Measurements from ENCODE around the gene NFIA. TPM values are rescaled to one million over a fixed set of nuclear protein-coding genes. Genes with fewer than 3 reads are reported as not detected.

NFIA gene
- total and polyA plus RNA-seq, 7 experiments from 2014 or later, result 1.0 to 8.6 (median 5.9) TPM

GRCh38 chr1:61498342-61498741 is 416.0 kb downstream of the NFIA start:
- H3K9me3 ChIP-seq (ENCODE audit: control insufficient read depth in 2 of 3, low read length in 3 of 3), result no peaks in the 10 kb centered on the region
- Mint-ChIP-seq H3K4me3 (no peak overlapping the region), H3K27ac (no peak overlapping the region), H3K4me1 (peaks cover 0 to 2% (median 0%) of the 10 kb centered on the region in 7 donors), H3K36me3 (no peaks in the 10 kb centered on the region), H3K9me3 (peaks cover 0 to 2% (median 0%) of the 10 kb centered on the region in 11 donors), H3K27me3 (peaks cover 0 to 16% (median 0%) of the 10 kb centered on the region in 5 donors)
- CTCF ChIA-PET, result no interaction called here
- ATAC-seq (no peak), DNase-seq (no peak)
- POLR2A ChIA-PET, result no interaction called here
- no peaks in the 10 kb centered on the region for H3K27me3 ChIP-seq (ENCODE audit: control insufficient read depth in 2 of 2, insufficient read depth in 2 of 2, low read length in 2 of 2)
- no peak overlapping the region for H3K27ac ChIP-seq (ENCODE audit: low read depth, low read length)
- no peaks in the 10 kb centered on the region for H3K36me3 ChIP-seq (ENCODE audit: control insufficient read depth in 2 of 3, insufficient read depth in 3 of 3, low read length in 3 of 3)
- H3K4me3 ChIP-seq (ENCODE audit: low read length), result no peak overlapping the region
- intact Hi-C loops (cut with micrococcal nuclease), result no loop called here
- H3K4me1 ChIP-seq (ENCODE audit: control insufficient read depth in 2 of 2, insufficient read depth in 2 of 2, low read length in 2 of 2), result no peaks in the 10 kb centered on the region

GRCh38 chr1:61501971-61502916 is 419.9 kb downstream of the NFIA start:
- no peaks in the 10 kb centered on the region for H3K9me3 ChIP-seq (ENCODE audit: control insufficient read depth in 2 of 3, low read length in 3 of 3)
- Mint-ChIP-seq H3K9me3 (peaks cover 0 to 2% (median 0%) of the 10 kb centered on the region in 11 donors), H3K4me1 (peaks cover 0 to 2% (median 0%) of the 10 kb centered on the region in 7 donors), H3K4me3 (no peak overlapping the region), H3K36me3 (no peaks in the 10 kb centered on the region), H3K27ac (no peak overlapping the region), H3K27me3 (peaks cover 3 to 25% (median 5%) of the 10 kb centered on the region in 5 donors)
- CTCF ChIA-PET, result no interaction called here
- ATAC-seq, result no peak
- no peaks in the 10 kb centered on the region for H3K36me3 ChIP-seq (ENCODE audit: control insufficient read depth in 2 of 3, insufficient read depth in 3 of 3, low read length in 3 of 3)
- no peak for DNase-seq
- POLR2A ChIA-PET, result no interaction called here
- intact Hi-C loops (cut with micrococcal nuclease), result no loop called here
- no peak overlapping the region for H3K4me3 ChIP-seq (ENCODE audit: low read length)
- no peaks in the 10 kb centered on the region for H3K4me1 ChIP-seq (ENCODE audit: control insufficient read depth in 2 of 2, insufficient read depth in 2 of 2, low read length in 2 of 2)
- H3K27ac ChIP-seq (ENCODE audit: low read depth, low read length), result no peak overlapping the region
- no peaks in the 10 kb centered on the region for H3K27me3 ChIP-seq (ENCODE audit: control insufficient read depth in 2 of 2, insufficient read depth in 2 of 2, low read length in 2 of 2)

GRCh38 chr1:61504305-61504704 is 421.9 kb downstream of the NFIA start:
- no peak overlapping the region for H3K27ac Mint-ChIP-seq
- CTCF ChIA-PET, result no interaction called here
- Histone ChIP-seq H3K4me1 (ENCODE audit: control insufficient read depth in 2 of 2, insufficient read depth in 2 of 2, low read length in 2 of 2) (no peaks in the 10 kb centered on the region), H3K27me3 (ENCODE audit: control insufficient read depth in 2 of 2, insufficient read depth in 2 of 2, low read length in 2 of 2) (no peaks in the 10 kb centered on the region), H3K36me3 (ENCODE audit: control insufficient read depth in 2 of 3, insufficient read depth in 3 of 3, low read length in 3 of 3) (no peaks in the 10 kb centered on the region), H3K4me3 (ENCODE audit: low read length) (no peak overlapping the region), H3K27ac (ENCODE audit: low read depth, low read length) (no peak overlapping the region), H3K9me3 (ENCODE audit: control insufficient read depth in 2 of 3, low read length in 3 of 3) (no peaks in the 10 kb centered on the region)
- ATAC-seq (no peak), DNase-seq (no peak)
- H3K4me1 Mint-ChIP-seq, result peaks cover 0 to 4% (median 0%) of the 10 kb centered on the region in 7 donors
- H3K27me3 Mint-ChIP-seq, result peaks cover 5 to 21% (median 8%) of the 10 kb centered on the region in 5 donors
- no peaks in the 10 kb centered on the region for H3K36me3 Mint-ChIP-seq
- POLR2A ChIA-PET, result no interaction called here
- H3K4me3 Mint-ChIP-seq, result no peak overlapping the region
- intact Hi-C loops (cut with micrococcal nuclease), result no loop called here
- peaks cover 0 to 2% (median 0%) of the 10 kb centered on the region in 11 donors for H3K9me3 Mint-ChIP-seq

- CTCF ChIA-PET, result no interaction called here
- H3K9me3 ChIP-seq (ENCODE audit: control insufficient read depth in 2 of 3, low read length in 3 of 3), result no peaks in the 10 kb centered on the region
- POLR2A ChIA-PET, result no interaction called here
- no peak overlapping the region for H3K27ac Mint-ChIP-seq
- H3K27me3 ChIP-seq (ENCODE audit: control insufficient read depth in 2 of 2, insufficient read depth in 2 of 2, low read length in 2 of 2), result no peaks in the 10 kb centered on the region
- no peak overlapping the region for H3K27ac ChIP-seq (ENCODE audit: low read depth, low read length)
- no peak overlapping the region for H3K4me3 ChIP-seq (ENCODE audit: low read length)
- H3K9me3 Mint-ChIP-seq, result peaks cover 0 to 2% (median 0%) of the 10 kb centered on the region in 11 donors
- H3K4me3 Mint-ChIP-seq, result no peak overlapping the region
- DNase-seq (no peak), ATAC-seq (no peak)
- H3K4me1 ChIP-seq (ENCODE audit: control insufficient read depth in 2 of 2, insufficient read depth in 2 of 2, low read length in 2 of 2), result no peaks in the 10 kb centered on the region
- no peaks in the 10 kb centered on the region for H3K36me3 ChIP-seq (ENCODE audit: control insufficient read depth in 2 of 3, insufficient read depth in 3 of 3, low read length in 3 of 3)
- H3K36me3 Mint-ChIP-seq, result no peaks in the 10 kb centered on the region
- H3K27me3 Mint-ChIP-seq, result peaks cover 5 to 21% (median 8%) of the 10 kb centered on the region in 5 donors
- intact Hi-C loops (cut with micrococcal nuclease), result no loop called here
- peaks cover 0 to 4% (median 0%) of the 10 kb centered on the region in 7 donors for H3K4me1 Mint-ChIP-seq
These were observed 422.6 kb downstream of the NFIA start for GRCh38 chr1:61504852-61505390.

GRCh38 chr1:61506236-61506635 is 423.9 kb downstream of the NFIA start:
- ATAC-seq (no peak), DNase-seq (no peak)
- Mint-ChIP-seq H3K4me3 (no peak overlapping the region), H3K36me3 (no peaks in the 10 kb centered on the region), H3K9me3 (peaks cover 0 to 2% (median 0%) of the 10 kb centered on the region in 11 donors), H3K4me1 (peaks cover 0 to 4% (median 0%) of the 10 kb centered on the region in 7 donors), H3K27ac (no peak overlapping the region), H3K27me3 (peaks cover 5 to 17% (median 8%) of the 10 kb centered on the region in 5 donors)
- H3K9me3 ChIP-seq (ENCODE audit: control insufficient read depth in 2 of 3, low read length in 3 of 3), result no peaks in the 10 kb centered on the region
- CTCF ChIA-PET, result no interaction called here
- H3K27me3 ChIP-seq (ENCODE audit: control insufficient read depth in 2 of 2, insufficient read depth in 2 of 2, low read length in 2 of 2), result no peaks in the 10 kb centered on the region
- H3K27ac ChIP-seq (ENCODE audit: low read depth, low read length), result no peak overlapping the region
- H3K36me3 ChIP-seq (ENCODE audit: control insufficient read depth in 2 of 3, insufficient read depth in 3 of 3, low read length in 3 of 3), result no peaks in the 10 kb centered on the region
- POLR2A ChIA-PET, result no interaction called here
- intact Hi-C loops (cut with micrococcal nuclease), result no loop called here
- H3K4me1 ChIP-seq (ENCODE audit: control insufficient read depth in 2 of 2, insufficient read depth in 2 of 2, low read length in 2 of 2), result no peaks in the 10 kb centered on the region
- H3K4me3 ChIP-seq (ENCODE audit: low read length), result no peak overlapping the region

GRCh38 chr1:61506944-61507500 is 424.7 kb downstream of the NFIA start:
- intact Hi-C loops (cut with micrococcal nuclease), result no loop called here
- H3K27me3 Mint-ChIP-seq, result peaks cover 5 to 17% (median 8%) of the 10 kb centered on the region in 5 donors
- no peaks in the 10 kb centered on the region for H3K9me3 Mint-ChIP-seq
- DNase-seq (no peak), ATAC-seq (no peak)
- CTCF ChIA-PET, result no interaction called here
- peaks cover 0 to 4% (median 0%) of the 10 kb centered on the region in 7 donors for H3K4me1 Mint-ChIP-seq
- H3K27ac ChIP-seq (ENCODE audit: low read depth, low read length), result no peak overlapping the region
- no peaks in the 10 kb centered on the region for H3K36me3 ChIP-seq (ENCODE audit: control insufficient read depth in 2 of 3, insufficient read depth in 3 of 3, low read length in 3 of 3)
- H3K36me3 Mint-ChIP-seq, result no peaks in the 10 kb centered on the region
- H3K4me1 ChIP-seq (ENCODE audit: control insufficient read depth in 2 of 2, insufficient read depth in 2 of 2, low read length in 2 of 2), result no peaks in the 10 kb centered on the region
- no peaks in the 10 kb centered on the region for H3K27me3 ChIP-seq (ENCODE audit: control insufficient read depth in 2 of 2, insufficient read depth in 2 of 2, low read length in 2 of 2)
- POLR2A ChIA-PET, result no interaction called here
- no peak overlapping the region for H3K4me3 ChIP-seq (ENCODE audit: low read length)
- no peak overlapping the region for H3K4me3 Mint-ChIP-seq
- no peaks in the 10 kb centered on the region for H3K9me3 ChIP-seq (ENCODE audit: control insufficient read depth in 2 of 3, low read length in 3 of 3)
- no peak overlapping the region for H3K27ac Mint-ChIP-seq

Measured in naive thymus-derived CD4-positive, alpha-beta T cell (primary cell).